GF-D8 (cell line): ENCODE results near the gene KIF4A.
A peak's percentile ranks its signal among the peaks of the same experiment; 100 is the strongest.
"Not testable (repeated sequence)": the region's sequence is repeated elsewhere in the genome, so short reads cannot be mapped to it uniquely, and the experiment has no call there.

Experiments used
- DNase-seq: peaks from one replicate; lab custom pipeline; 2025; lab: John Stamatoyannopoulos, UW

KIF4A gene

DNA sequence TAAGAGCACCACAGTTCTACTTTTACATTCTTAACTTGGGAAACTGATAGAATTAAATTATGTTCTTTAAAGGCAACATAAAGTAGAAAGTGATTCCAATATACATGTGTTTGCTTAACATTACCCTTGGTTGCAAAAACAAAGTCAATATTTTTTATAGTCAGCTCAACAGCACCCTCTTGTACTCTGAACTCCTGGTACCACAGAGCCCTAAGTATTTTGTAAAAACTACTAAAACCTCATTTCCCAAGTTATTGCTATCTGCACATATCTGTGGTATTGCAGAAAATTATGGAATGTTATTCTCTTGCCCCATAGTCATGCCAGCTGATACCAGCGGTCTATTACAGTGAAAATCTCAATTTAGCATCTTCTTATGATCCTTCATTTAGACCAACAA is 2.9 kb downstream of the KIF4A start:
- DNase-seq = no peak

DNA sequence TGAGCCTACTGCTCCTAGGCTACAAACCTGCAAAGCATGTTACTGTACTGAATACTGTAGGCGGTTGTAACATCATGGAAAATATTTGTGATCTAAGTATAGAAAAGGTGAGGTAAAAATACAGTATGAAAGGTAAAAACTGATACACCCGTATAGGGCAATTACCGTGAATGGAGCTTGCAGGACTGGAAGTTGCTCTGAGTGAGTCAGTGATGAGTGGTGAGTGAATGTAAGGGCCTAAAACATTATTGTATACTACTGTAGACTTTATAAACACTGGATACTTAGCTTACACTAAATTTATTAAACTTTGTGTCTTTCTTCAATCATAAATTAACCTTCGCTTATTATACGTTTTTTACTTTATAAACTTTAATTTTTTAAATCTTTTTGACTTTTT is 3.7 kb downstream of the KIF4A start:
- no peak for DNase-seq

DNA sequence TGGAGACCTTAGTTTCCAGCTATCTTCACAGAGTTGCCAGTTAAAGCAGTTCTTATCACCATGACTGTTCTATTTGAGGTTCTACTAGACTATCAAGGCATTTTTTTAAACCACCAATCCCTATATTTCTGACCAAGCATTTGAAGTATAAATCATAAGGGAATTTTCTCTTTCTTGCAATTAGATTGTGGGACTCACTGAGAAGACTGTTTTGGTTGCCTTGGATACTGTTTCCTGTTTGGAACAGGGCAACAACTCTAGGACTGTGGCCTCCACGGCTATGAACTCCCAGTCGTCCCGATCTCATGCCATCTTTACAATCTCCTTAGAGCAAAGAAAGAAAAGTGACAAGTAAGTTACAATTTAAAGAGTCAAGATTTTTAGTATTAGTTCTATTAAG is 11.8 kb downstream of the KIF4A start:
- no peak for DNase-seq

DNA sequence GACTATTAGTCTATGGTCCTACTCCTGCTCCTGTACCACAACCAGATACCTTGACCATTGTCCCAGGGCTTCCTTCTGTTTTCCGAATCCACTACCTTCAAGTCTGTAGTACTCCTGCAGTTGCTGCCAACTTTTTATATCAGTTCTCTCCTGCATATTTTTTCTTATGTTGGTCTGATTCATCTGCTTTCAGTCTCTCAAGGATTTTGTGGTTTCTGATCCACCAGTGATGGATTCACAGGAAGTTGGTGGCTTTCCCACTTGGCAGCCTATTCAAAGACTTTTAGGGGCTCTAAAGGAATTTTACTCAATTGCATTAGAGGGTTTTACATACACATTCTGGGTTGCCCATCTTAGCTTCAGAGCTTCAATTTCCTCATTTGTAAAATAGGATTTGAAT is 23.6 kb downstream of the KIF4A start:
- no peak for DNase-seq

DNA sequence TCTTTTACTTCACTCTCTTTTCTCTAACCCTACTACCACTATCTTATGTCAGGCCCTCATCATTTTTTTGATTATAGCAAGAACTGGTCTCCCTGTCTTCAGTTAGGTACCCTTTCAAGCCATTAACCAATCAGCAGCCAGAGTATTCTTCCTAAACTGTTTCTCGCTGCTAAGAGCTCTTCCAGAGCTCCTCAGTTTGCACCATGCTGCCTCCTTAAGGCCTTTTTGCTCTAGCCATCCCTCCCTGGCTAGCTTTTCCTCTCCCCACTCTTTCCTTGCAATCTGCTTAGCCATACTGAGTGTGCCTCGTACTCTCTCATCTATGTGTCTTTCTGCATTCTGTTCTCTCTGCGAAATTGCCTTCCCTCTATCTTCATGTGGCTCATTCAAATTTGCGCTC is 32.9 kb downstream of the KIF4A start:
- no peak for DNase-seq

DNA sequence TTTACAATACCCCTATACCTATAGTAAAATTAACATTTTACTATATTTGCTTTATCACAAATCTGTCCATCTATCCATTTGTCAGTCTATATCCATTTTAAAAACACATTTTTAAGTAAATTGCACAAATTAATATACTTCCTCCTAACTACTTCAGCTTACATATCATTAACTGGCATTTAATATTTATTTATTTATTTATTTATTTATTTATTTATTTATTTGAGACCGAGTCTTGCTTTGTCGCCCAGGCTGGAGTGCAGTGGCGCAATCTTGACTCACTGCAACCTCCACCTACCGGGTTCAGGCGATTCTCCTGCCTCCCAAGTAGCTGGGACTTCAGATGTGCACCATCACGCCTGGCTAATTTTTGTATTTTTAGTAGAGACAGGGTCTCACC is 33.7 kb downstream of the KIF4A start:
- not testable (repeated sequence) for DNase-seq

DNA sequence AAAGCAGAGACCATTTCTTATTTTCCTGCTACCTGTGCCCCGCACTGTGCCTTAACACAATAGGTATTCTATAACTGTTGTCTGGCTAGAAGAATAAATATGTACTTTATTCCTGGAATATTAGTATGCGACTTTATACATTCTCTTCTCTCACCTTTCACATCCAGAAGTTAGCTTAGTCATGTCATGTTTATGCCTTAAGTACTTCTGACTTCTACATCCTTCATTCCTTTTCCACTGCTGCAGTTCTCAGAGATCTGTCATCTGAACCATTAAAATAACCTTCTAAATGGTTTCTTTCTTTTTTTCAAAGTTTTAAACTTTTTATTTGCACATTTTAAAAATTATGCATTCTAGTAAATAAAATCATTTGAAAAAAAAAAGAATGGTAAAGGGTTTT is 34.4 kb downstream of the KIF4A start:
- DNase-seq = no peak

DNA sequence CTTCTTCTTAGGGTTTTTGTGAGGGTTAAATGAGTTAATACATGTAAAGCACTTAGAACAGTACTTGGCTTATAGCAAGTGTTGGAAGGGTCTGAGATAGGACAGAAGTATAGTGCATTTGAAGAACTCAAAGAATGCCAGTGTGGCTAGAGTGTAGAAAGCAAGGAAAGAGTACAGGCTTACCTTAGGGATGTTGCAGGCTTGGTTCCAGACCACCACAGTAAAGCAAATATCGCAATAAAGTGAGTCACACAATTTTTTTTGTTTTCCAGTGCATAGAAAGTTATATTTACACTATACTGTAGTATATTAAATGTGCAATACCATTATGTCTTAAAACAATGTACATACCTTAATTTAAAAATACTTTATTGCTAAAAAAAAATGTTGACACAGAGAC is 41.3 kb downstream of the KIF4A start:
- DNase-seq = no peak

DNA sequence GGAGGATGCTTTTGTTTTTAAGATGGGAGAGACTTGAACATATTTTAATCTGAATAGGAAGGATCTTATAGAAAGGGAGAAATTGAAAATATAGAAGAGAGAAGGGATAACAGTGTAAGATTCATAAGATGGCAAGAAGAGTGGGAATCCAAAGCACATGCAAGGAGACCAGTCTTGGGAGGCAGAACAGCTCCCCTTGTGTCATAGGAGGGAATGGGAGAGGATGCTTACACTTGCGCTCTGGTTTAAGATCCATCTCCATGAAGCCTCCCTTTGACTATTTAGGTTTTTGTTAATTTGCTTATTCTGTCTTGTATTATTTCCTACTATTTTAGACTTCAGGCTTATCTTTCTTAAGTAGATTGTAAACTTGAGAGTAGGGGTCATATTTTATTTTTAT is 42.7 kb downstream of the KIF4A start:
- DNase-seq = no peak

DNA sequence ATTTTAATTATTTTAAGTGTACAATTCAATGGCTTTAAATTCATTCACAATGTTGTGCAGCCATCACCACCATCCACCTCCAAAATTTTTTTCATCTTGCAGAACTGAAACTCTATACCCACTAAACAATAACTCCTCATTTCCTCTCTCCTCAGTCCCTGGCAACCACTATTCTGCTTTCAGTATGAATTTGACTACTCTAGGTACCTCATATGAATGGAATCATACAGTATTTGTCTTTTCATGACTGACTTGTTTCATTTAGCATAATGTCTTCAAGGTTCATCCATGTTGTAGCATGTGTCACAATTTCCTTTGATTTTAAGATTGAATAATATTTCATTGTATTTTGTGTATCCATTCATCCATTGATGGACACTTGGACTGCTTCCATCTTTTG is 46.9 kb downstream of the KIF4A start:
- no peak for DNase-seq

DNA sequence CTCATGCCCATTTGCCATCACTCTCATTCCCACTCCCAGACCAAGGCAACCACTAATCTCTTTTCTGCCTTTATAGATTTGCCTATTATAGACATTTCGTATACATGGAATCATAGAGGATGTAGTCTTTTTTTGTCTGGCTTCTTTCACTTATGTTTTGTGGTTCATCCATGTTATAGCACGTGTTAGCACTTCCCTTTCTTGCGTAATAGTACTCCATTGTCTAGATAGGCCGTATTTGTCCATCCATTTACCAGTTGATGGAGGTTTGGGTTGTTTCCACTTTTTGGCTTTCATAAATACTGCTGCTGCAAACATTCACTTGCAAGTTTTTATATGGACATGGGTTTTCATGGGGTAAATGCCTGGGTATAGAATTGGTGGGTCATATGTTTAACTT is 48.4 kb downstream of the KIF4A start:
- DNase-seq = no peak

DNA sequence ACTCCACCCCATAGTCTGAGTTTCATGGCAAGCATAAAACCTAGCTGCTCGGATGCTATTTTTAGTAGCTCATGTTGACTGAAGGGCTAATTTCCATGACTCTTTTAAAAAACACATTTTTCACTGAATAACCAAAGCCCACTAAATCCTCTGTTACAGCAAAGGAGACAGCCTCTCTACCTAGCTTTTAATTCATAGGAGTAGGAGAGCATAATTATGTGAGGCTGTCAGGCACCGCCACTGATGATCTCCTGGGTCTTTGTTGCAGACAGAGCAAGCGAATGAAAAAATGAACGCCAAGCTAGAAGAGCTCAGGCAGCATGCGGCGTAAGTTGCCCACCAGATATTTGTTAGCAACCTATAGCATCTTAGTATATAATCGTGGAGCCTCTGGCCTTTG is 53.5 kb downstream of the KIF4A start:
- DNase-seq = no peak

DNA sequence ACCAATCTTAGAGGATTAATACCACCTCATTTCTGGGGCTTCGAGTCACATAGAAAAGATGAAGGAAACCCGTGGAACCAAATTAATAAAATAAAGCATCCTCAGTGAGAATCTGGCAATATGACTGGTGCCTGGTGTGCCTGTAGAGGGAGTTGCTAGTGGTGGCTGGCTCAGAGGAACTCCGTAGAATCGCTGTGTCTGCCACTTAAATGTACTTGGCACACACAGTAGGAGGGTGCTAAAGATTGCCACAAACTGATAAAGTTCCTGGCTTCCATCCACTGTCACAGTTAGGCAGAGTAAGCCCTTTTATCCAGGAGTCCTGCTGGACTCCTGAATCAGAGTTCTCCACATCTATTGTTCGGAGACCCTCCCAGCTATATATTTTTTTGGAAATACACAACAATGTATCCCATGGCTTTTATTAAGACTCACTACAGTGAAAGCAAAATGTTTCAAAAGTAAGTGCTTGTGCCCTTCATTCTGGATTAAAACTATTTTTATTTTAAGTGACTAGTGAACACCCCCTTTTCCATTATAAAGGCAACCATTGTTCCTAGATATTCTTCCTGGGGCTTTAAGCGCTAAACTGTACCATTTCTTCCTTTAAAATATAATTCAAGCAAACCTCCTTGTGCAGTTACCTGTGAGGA is 56.6 kb downstream of the KIF4A start:
- DNase-seq = no peak

DNA sequence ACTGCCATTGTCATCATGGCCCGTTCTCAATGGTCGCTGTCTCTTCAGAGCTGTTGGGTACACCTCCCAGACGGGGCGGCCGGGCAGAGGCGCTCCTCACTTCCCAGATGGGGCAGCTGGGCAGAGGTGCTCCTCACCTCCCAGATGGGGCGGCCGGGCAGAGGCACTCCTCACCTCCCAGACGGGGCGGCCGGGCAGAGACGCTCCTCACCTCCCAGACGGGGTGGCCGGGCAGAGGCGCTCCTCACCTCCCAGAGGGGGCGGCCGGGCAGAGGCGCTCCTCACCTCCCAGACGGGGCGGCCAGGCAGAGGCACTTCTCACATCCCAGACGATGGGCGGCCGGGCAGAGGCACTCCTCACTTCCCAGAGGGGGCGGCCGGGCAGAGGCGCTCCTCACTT is 58.9 kb downstream of the KIF4A start:
- DNase-seq = not testable (repeated sequence)

DNA sequence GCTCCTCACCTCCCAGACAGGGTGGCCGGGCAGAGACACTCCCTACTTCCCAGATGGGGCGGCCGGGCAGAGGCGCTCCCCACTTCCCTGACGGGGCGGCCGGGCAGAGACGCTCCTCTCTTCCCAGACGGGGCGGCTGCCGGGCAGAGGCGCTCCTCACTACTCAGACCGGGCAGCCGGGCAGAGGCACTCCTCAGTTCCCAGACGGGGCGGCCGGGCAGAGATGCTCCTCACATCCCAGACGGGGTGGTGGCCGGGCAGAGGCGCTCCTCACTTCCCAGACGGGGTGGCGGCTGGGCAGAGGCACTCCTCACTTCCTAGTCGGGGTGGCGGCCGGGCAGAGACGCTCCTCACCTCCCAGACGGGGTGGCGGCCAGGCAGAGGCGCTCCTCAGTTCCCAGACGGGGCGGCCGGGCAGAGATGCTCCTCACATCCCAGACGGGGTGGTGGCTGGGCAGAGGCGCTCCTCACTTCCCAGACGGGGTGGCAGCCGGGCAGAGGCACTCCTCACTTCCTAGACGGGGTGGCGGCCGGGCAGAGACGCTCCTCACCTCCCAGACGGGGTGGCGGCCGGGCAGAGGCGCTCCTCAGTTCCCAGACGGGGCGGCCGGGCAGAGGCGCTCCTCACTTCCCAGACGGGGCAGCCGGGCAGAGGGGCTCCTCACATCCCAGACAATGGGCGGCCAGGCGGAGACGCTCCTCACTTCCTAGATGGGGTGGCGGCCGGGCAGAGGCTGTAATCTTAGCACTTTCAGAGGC is 59.6 kb downstream of the KIF4A start:
- DNase-seq = not testable (repeated sequence)

DNA sequence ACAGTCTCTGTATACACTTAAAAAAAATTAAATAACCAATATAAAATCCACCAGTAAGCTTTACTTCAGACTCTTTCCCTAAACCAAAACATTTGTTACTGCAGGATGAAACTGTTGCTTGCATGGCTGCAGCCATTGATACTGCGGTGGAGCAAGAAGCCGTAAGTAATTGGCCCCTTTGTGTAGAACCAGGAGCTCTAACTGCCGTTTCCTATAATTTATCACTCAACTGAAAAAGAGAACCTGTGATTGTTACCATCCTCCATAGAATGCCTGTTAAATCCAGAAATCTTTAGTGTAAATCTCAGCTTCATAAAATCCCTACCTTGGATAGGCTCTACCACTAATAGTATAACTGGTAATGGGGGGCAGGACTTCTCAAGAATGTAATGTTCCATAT is 62.6 kb downstream of the KIF4A start:
- no peak for DNase-seq

DNA sequence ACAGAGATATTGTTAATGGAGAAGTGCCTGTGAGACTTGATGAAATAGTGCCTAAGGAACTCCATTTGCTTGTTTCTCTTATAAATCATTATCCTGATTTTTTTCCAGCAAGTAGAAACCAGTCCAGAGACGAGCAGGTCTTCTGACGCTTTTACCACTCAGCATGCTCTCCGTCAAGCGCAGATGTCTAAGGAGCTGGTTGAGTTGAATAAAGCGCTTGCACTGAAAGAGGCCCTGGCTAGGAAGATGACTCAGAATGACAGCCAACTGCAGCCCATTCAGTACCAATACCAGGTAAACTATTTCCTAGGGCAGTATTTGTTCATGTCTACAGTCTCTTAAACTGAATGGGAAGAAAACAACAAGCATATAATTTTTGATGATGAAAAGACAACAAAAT is 63.6 kb downstream of the KIF4A start:
- DNase-seq = no peak

DNA sequence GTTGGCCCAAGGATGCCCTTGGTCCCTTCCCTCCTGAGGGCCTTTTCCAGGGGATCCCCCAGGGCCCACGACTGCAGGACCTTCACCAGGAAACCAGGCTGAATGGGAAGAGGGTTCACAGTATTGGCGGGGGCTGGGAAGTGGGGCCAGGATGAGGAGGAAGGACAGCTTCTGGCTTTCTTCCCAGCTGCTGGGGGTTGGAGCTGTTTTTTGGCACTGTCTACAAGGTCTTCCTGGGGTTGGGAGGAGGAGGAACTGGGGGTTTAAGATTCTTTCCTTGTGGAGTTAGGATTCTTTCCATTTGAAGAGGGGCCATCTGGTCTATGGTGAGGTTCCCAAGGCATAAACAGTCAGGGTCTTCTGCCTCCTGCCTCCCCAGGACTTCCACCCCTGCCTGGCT is 64.8 kb downstream of the KIF4A start:
- no peak for DNase-seq

DNA sequence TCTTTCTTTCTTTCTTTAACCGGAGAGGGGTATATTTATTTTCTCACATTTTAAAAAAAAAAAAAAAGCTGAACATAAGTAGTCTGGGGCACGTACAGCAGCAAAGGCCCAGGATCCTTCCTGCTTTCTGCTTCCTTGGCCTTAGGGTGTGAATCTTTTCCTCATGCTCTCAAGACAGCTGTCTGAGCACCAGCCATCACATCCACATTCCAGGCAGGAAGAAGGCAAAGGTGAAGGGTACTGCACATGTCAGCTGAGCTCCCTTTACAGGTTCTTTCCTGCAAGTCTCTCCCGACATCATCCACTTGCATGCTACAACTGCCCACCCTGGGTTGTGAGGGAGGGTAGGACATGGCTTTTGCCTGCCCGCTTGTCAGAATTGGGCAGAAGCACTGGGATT is 69.6 kb downstream of the KIF4A start:
- no peak for DNase-seq

DNA sequence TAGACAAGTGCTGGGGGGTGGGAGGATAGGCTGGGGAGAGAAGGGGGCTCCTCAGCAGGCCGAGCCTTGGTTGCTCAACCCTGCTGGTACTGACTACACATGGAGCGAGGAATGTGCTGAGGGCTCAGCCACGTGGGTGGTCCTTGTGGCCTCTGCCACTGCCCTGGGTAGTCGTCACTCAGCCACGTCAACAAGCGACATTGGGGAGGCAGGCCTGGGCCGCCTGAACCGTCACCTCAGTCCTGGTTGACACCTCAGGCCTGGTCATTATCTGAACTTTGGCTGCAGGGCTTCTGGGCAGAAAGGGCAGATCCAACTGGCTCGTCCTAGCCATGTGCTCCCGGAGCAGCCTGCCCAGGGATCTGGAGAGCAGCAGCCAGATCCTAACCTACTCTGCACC is 70.5 kb downstream of the KIF4A start:
- DNase-seq = no peak

DNA sequence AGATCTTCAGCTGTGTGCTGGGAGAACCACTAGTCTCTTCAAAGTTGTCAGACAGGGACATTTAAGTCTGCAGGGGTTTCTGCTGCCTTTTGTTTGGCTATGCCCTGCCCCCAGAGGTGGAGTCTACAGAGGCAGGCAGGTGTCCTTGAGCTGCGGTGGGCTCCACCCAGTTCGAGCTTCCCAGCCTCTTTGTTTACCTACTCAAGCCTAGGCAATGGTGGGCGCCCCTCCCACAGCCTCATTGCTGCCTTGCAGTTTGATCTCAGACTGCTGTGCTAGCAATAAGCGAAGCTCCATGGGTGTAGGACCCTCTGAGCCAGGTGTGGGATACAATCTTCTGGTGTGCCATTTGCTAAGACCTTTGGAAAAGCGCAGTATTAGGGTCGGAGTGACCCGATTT is 78.8 kb downstream of the KIF4A start:
- not testable (repeated sequence) for DNase-seq

DNA sequence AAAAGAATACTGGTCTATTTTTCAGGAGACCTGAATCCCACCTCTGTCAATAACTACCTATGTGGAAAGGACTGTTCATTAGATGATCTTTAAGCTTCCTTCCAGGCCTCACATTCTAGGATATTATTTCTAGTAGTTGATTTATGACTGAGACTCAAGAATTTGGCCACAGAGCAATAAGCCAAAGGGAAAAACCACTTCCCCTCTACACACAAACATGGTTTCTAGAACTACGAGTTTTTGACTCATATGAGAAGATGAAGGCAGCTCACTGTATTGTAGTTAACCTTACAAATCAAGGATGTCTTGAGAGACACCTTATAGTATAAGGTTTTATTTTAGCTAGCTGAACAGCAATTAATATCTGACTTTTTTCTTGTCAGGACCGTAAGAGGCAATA is 96.3 kb downstream of the KIF4A start:
- DNase-seq = no peak

DNA sequence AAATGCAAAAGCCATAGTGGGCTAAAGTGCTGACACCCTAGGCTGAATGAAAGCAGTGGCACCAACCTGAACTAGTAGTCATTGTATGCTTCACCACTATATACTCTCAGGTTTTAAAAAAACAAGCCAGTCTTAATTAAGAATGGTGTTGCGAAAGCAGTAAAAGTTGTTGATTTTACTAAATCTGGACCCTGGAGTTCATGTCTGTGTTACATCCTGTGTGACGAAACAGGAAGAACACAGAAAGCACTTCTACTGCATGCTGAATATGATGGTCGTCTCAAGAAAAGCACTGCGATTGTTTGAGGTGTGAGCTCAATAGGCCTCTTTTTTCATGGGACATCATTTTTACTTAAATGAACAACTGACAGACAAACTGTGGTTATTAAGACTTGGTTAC is 109.0 kb downstream of the KIF4A start:
- DNase-seq = peak; percentile 19

DNA sequence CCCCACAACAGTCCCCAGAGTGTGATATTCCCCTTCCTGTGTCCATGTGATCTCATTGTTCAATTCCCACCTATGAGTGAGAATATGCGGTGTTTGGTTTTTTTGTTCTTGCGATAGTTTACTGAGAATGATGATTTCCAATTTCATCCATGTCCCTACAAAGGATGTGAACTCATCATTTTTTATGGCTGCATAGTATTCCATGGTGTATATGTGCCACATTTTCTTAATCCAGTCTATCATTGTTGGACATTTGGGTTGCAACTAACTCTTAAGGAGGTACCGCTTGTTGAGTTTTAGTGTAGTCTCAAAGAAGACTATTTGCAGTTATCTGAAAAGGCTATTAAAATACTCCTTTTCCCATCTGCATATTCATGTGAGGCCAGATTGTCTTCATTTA is 110.3 kb downstream of the KIF4A start:
- not testable (repeated sequence) for DNase-seq
